ENCODE results near the gene SMOC2.

DNA sequence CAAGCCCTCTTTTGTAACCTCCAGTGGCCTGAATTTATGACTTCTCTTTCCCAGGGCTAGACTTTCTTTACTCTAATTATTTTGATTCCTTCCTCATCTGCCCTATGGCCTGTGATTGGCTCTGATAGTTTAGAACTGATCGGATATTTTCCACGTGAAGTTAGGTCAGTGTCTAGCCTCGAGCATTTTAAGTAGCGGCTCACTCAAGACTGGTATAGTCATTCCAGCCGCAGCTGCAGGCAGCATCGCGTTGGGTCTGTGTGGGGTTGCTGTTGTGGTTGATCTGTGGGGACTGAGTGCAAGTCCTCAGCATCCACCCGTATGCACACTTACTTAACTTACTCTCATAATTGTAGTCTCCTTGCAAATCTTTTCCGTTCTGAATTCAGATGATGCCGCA is 105.7 kb downstream of the SMOC2 start:
- TF ChIP-seq, protein P1, sequence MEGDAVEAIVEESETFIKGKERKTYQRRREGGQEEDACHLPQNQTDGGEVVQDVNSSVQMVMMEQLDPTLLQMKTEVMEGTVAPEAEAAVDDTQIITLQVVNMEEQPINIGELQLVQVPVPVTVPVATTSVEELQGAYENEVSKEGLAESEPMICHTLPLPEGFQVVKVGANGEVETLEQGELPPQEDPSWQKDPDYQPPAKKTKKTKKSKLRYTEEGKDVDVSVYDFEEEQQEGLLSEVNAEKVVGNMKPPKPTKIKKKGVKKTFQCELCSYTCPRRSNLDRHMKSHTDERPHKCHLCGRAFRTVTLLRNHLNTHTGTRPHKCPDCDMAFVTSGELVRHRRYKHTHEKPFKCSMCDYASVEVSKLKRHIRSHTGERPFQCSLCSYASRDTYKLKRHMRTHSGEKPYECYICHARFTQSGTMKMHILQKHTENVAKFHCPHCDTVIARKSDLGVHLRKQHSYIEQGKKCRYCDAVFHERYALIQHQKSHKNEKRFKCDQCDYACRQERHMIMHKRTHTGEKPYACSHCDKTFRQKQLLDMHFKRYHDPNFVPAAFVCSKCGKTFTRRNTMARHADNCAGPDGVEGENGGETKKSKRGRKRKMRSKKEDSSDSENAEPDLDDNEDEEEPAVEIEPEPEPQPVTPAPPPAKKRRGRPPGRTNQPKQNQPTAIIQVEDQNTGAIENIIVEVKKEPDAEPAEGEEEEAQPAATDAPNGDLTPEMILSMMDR (IDR thresholded peaks at IDR 0.05): no peak
- TF ChIP-seq, protein P2, sequence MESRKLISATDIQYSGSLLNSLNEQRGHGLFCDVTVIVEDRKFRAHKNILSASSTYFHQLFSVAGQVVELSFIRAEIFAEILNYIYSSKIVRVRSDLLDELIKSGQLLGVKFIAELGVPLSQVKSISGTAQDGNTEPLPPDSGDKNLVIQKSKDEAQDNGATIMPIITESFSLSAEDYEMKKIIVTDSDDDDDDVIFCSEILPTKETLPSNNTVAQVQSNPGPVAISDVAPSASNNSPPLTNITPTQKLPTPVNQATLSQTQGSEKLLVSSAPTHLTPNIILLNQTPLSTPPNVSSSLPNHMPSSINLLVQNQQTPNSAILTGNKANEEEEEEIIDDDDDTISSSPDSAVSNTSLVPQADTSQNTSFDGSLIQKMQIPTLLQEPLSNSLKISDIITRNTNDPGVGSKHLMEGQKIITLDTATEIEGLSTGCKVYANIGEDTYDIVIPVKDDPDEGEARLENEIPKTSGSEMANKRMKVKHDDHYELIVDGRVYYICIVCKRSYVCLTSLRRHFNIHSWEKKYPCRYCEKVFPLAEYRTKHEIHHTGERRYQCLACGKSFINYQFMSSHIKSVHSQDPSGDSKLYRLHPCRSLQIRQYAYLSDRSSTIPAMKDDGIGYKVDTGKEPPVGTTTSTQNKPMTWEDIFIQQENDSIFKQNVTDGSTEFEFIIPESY (IDR thresholded peaks at IDR 0.05; ENCODE audit: borderline replicate concordance, low read depth): no peak
- TF ChIP-seq, protein P3, sequence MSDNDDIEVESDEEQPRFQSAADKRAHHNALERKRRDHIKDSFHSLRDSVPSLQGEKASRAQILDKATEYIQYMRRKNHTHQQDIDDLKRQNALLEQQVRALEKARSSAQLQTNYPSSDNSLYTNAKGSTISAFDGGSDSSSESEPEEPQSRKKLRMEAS (IDR thresholded peaks at IDR 0.05; ENCODE audit: low read depth): no peak
- no peak for TF ChIP-seq POLR2AphosphoS5 (IDR thresholded peaks at IDR 0.05; ENCODE audit: low read depth, low read length)
- no peak for TF ChIP-seq EP300 (IDR thresholded peaks at IDR 0.05; ENCODE audit: borderline replicate concordance in 1 of 2, low read depth in 1 of 2, low read length in 1 of 2)
- TF ChIP-seq FOSL2 (IDR thresholded peaks at IDR 0.05; ENCODE audit: borderline replicate concordance, low read depth): no peak
- TF ChIP-seq, protein P4, sequence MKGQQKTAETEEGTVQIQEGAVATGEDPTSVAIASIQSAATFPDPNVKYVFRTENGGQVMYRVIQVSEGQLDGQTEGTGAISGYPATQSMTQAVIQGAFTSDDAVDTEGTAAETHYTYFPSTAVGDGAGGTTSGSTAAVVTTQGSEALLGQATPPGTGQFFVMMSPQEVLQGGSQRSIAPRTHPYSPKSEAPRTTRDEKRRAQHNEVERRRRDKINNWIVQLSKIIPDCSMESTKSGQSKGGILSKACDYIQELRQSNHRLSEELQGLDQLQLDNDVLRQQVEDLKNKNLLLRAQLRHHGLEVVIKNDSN (IDR thresholded peaks at IDR 0.05; ENCODE audit: borderline replicate concordance, low read depth): no peak
- no peak for TF ChIP-seq SMC3 (IDR thresholded peaks at IDR 0.05; ENCODE audit: low read depth, low read length)
- no peak for TF ChIP-seq EZH2phosphoT487 (IDR thresholded peaks at IDR 0.05; ENCODE audit: borderline replicate concordance, low read depth)
- TF ChIP-seq, protein P5, sequence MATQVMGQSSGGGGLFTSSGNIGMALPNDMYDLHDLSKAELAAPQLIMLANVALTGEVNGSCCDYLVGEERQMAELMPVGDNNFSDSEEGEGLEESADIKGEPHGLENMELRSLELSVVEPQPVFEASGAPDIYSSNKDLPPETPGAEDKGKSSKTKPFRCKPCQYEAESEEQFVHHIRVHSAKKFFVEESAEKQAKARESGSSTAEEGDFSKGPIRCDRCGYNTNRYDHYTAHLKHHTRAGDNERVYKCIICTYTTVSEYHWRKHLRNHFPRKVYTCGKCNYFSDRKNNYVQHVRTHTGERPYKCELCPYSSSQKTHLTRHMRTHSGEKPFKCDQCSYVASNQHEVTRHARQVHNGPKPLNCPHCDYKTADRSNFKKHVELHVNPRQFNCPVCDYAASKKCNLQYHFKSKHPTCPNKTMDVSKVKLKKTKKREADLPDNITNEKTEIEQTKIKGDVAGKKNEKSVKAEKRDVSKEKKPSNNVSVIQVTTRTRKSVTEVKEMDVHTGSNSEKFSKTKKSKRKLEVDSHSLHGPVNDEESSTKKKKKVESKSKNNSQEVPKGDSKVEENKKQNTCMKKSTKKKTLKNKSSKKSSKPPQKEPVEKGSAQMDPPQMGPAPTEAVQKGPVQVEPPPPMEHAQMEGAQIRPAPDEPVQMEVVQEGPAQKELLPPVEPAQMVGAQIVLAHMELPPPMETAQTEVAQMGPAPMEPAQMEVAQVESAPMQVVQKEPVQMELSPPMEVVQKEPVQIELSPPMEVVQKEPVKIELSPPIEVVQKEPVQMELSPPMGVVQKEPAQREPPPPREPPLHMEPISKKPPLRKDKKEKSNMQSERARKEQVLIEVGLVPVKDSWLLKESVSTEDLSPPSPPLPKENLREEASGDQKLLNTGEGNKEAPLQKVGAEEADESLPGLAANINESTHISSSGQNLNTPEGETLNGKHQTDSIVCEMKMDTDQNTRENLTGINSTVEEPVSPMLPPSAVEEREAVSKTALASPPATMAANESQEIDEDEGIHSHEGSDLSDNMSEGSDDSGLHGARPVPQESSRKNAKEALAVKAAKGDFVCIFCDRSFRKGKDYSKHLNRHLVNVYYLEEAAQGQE (IDR thresholded peaks at IDR 0.05; ENCODE audit: low read depth, low read length): no peak
- TF ChIP-seq TAF1 (IDR thresholded peaks at IDR 0.05; ENCODE audit: borderline replicate concordance, low read depth, low read length): no peak
- TF ChIP-seq, protein P6, sequence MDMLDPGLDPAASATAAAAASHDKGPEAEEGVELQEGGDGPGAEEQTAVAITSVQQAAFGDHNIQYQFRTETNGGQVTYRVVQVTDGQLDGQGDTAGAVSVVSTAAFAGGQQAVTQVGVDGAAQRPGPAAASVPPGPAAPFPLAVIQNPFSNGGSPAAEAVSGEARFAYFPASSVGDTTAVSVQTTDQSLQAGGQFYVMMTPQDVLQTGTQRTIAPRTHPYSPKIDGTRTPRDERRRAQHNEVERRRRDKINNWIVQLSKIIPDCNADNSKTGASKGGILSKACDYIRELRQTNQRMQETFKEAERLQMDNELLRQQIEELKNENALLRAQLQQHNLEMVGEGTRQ (IDR thresholded peaks at IDR 0.05; ENCODE audit: borderline replicate concordance, low read depth, low read length): no peak
- no peak for TF ChIP-seq RAD21 (IDR thresholded peaks at IDR 0.05; ENCODE audit: low read length)
